Endothelial cell of umbilical vein (primary cell): ENCODE results near the gene PRCD. TPM values are rescaled to one million over a fixed set of nuclear protein-coding genes. Genes with fewer than 3 reads are reported as not detected.

ENCODE experiments used
- BruUV-seq: library from RNA; stranded (reverse); fragments of 400-500 nt; replicated peaks from 2 replicates; lab custom pipeline; 2021; lab: Mats Ljungman, UMichigan
- CTCF ChIA-PET: fragments of 300-600, 350-600 bp; sonication (Branson Sonifier 250); formaldehyde crosslinking; loops from one replicate; lab custom pipeline; 2021; ENCODE audit warnings: antibody characterized with exemption, inconsistent platforms; lab: Charles Lee
- POLR2A ChIA-PET: fragments of 300-600, 350-600 bp; sonication (Branson Sonifier 250); formaldehyde crosslinking; loops from one replicate; lab custom pipeline; 2021; ENCODE audit warnings: antibody characterized with exemption, inconsistent platforms; lab: Charles Lee
- DNase-seq: peaks from one replicate; pipeline ENCODE4 v3.0.0-alpha.2; 2011; ENCODE audit warnings: low read depth, low spot score
- FAIRE-seq: peaks from 2 replicates; lab custom pipeline; 2011; peaks lifted over from hg19 to GRCh38; lab: Jason Lieb, UNC
- H2AFZ ChIP-seq: 2 replicates; pipeline ENCODE4 v1.6.0; 2012; ENCODE audit warnings: low read depth, low read length, control low read depth, inconsistent platforms
- H3K27ac ChIP-seq: 2 replicates; pipeline ENCODE4 v1.5.1; 2011; ENCODE audit warnings: low read depth, mild to moderate bottlenecking, control low read depth, low read length, moderate library complexity; ENCODE audit not compliant: insufficient read depth
- H3K27me3 ChIP-seq, 2 experiments: 2 replicates each; pipeline versions ENCODE4 v1.6.0 to v1.6.1; 2011; ENCODE audit warnings: low read length in 2 of 2, mixed read lengths in 1 of 2; ENCODE audit not compliant: control insufficient read depth in 2 of 2, insufficient read depth in 2 of 2
- H3K36me3 ChIP-seq, 2 experiments: 2 replicates in 1 of 2; 3 replicates in 1 of 2; pipeline ENCODE4 v1.5.1; 2011; ENCODE audit warnings: low read length in 2 of 2, mild to moderate bottlenecking in 1 of 2, moderate library complexity in 1 of 2; ENCODE audit not compliant: control insufficient read depth in 2 of 2, insufficient read depth in 2 of 2; ENCODE audit errors: extremely low read depth in 1 of 2
- H3K4me1 ChIP-seq: 3 replicates; pipeline ENCODE4 v1.5.1; 2011; ENCODE audit warnings: mild to moderate bottlenecking, low read length; ENCODE audit not compliant: control insufficient read depth, insufficient read depth; ENCODE audit errors: extremely low read depth
- H3K4me2 ChIP-seq: 2 replicates; pipeline ENCODE4 v1.6.1; 2011; ENCODE audit warnings: low read length, control low read depth, mixed read lengths; ENCODE audit not compliant: insufficient read depth
- H3K4me3 ChIP-seq, 3 experiments: fragments of 200-600 bp in 1 of 3; sonication (generic), shearing (Covaris generic) in 1 of 3; replicated peaks in 1 of 3; 2 replicates each; pipeline ENCODE4 v1.5.1; 2011 to 2016; ENCODE audit warnings: control low read depth in 3 of 3, low read length in 3 of 3, mild to moderate bottlenecking in 2 of 3, inconsistent platforms in 1 of 3, low read depth in 1 of 3, moderate library complexity in 1 of 3; ENCODE audit not compliant: insufficient read depth in 1 of 3
- H3K79me2 ChIP-seq: 2 replicates; pipeline ENCODE4 v1.6.0; 2012; ENCODE audit warnings: low read length, inconsistent platforms; ENCODE audit not compliant: control insufficient read depth, insufficient read depth
- H3K9ac ChIP-seq: replicated peaks from 2 replicates; pipeline ENCODE3; 2011; ENCODE audit warnings: low read length, control low read depth; ENCODE audit not compliant: insufficient read depth; ENCODE audit errors: extremely low read depth
- H3K9me1 ChIP-seq: replicated peaks from 3 replicates; pipeline ENCODE4 v1.6.0; 2011; ENCODE audit warnings: mild to moderate bottlenecking, low read length; ENCODE audit not compliant: control insufficient read depth, insufficient read depth; ENCODE audit errors: extremely low read depth
- H3K9me3 ChIP-seq: replicated peaks from 2 replicates; pipeline ENCODE4 v1.5.1; 2012; ENCODE audit warnings: low read length, inconsistent platforms; ENCODE audit not compliant: control insufficient read depth, insufficient read depth
- H4K20me1 ChIP-seq: replicated peaks from 2 replicates; pipeline ENCODE3; 2011; ENCODE audit warnings: mild to moderate bottlenecking, low read length; ENCODE audit not compliant: control insufficient read depth, insufficient read depth; ENCODE audit errors: extremely low read depth
- EZH2 ChIP-seq: IDR thresholded peaks from 2 replicates; pipeline ENCODE4 v1.6.1; 2012; ENCODE audit warnings: borderline replicate concordance, low read depth, mild to moderate bottlenecking, moderate library complexity, low read length, inconsistent platforms; ENCODE audit not compliant: severe bottlenecking
- FOS ChIP-seq: IDR thresholded peaks from 2 replicates; pipeline ENCODE4 v1.6.1; 2011; ENCODE audit warnings: mild to moderate bottlenecking, low read length, moderate library complexity, borderline replicate concordance; ENCODE audit not compliant: insufficient read depth
- GATA2 ChIP-seq: IDR thresholded peaks from 2 replicates; pipeline ENCODE4 v1.7.0; 2011; ENCODE audit warnings: low read depth, mild to moderate bottlenecking, moderate library complexity, mixed read lengths, low read length; ENCODE audit not compliant: insufficient read length, insufficient read depth
- MYC ChIP-seq: IDR thresholded peaks from one replicate; pipeline ENCODE4 v1.6.1; 2011; ENCODE audit warnings: mild to moderate bottlenecking, low read depth, low read length
- POLR2A ChIP-seq: IDR thresholded peaks from 2 replicates; pipeline ENCODE4 v1.6.1; 2012; ENCODE audit warnings: low read depth, mild to moderate bottlenecking, control low read depth, low read length
- POLR2AphosphoS5 ChIP-seq: IDR thresholded peaks from 2 replicates; pipeline ENCODE4 v1.6.1; 2012; ENCODE audit warnings: low read depth, mild to moderate bottlenecking, control low read depth, low read length, moderate library complexity; ENCODE audit not compliant: insufficient read depth
- dilution Hi-C: fragments of 300-500 bp; cut with MboI; formaldehyde crosslinking; loops from one replicate; pipeline ENCODE4 v1.15.0; 2019; ENCODE audit warnings: low sequenced_read_pairs; ENCODE audit not compliant: extremely low pct_ligation_motif_present
- intact Hi-C: fragments of 100-400 bp; cut with micrococcal nuclease; formaldehyde crosslinking; loops from one replicate; pipeline ENCODE4 v1.10.0; 2022
- polyA plus RNA-seq, 4 experiments: library from polyadenylated mRNA; depleted of rRNA in 3 of 4; stranded (reverse) in 3 of 4; unstranded in 1 of 4; fragments of >200 nt; gene quantifications; 2 replicates each; pipeline versions ENCODE4 v1.2.1 to v1.2.3, GENCODE V29; 2011 to 2012; ENCODE audit warnings: missing spikeins in 1 of 4
- total RNA-seq: library from RNA; stranded (reverse); gene quantifications from 2 replicates; pipeline ENCODE4 v1.2.3, GENCODE V29; 2021
- TF ChIP-seq, protein P1 (sequence below), 2 donors: IDR thresholded peaks; 1 replicate in 1 of 2; 2 replicates in 1 of 2; pipeline ENCODE4 v1.5.1; 2011; ENCODE audit warnings: low read length in 2 of 2, mild to moderate bottlenecking in 2 of 2, moderate library complexity in 2 of 2, control low read depth in 1 of 2, inconsistent platforms in 1 of 2, low read depth in 1 of 2; ENCODE audit not compliant: insufficient read depth in 1 of 2; ENCODE audit errors: extremely low read depth in 1 of 2
- TF ChIP-seq, protein P2 (sequence below): IDR thresholded peaks from 2 replicates; pipeline ENCODE4 v1.6.1; 2011; ENCODE audit not compliant: insufficient read depth, insufficient read length

PRCD gene
- total and polyA plus RNA-seq, 2 donors (not counting 3 experiments of a cell fraction or from before 2014, with no cell fraction given), result not detected

DNA sequence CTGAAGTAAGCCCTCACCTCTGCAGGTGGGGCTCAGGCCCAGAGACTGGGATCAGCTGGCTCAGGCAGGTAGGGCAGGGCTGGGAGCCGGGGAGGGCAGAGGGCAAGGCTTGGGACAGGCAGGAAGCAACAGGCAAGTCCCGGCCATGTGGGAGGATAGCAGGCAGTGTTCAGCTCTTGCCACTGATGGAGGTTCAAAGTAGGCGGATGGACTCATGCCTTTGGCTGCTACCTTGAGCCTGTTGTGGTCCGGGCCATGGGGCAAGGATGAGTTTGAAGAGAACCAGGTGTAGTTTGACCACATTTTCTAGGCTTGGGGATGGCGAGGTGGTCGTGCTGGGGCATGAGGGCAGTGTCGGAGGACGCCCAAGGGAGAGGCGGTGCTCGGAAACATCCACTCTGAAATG lies 2.7 kb downstream of the PRCD start:
- CTCF ChIA-PET, result interaction anchor here (1.0 to 5.6 kb wide), 3 partner anchors 14 to 76 kb away, joined by 3 to 106 read pairs (median 60); no protein-coding TSS in a partner anchor
- Histone ChIP-seq H3K4me3 (no peak overlapping the region), H3K9me3 (no peaks in the 10 kb centered on the region), H2AFZ (no peak overlapping the region), H3K4me2 (no peak overlapping the region), H3K27me3 (peaks cover 10 to 12% of the 10 kb centered on the region in 2 experiments), H3K9me1 (no peaks in the 10 kb centered on the region), H3K27ac (no peak overlapping the region), H3K9ac (no peak overlapping the region), H3K36me3 (no peaks in the 10 kb centered on the region), H3K79me2 (no peaks in the 10 kb centered on the region), H3K4me1 (peaks cover 10% of the 10 kb centered on the region), H4K20me1 (no peaks in the 10 kb centered on the region)
- POLR2A ChIA-PET, result no interaction called here
- no peak for DNase-seq
- dilution Hi-C loops, result no loop called here
- no peak for TF ChIP-seq MYC
- TF ChIP-seq EZH2, result no peak
- no peak for TF ChIP-seq FOS
- TF ChIP-seq POLR2A, result no peak
- TF ChIP-seq POLR2AphosphoS5, result no peak
- TF ChIP-seq, protein P1, sequence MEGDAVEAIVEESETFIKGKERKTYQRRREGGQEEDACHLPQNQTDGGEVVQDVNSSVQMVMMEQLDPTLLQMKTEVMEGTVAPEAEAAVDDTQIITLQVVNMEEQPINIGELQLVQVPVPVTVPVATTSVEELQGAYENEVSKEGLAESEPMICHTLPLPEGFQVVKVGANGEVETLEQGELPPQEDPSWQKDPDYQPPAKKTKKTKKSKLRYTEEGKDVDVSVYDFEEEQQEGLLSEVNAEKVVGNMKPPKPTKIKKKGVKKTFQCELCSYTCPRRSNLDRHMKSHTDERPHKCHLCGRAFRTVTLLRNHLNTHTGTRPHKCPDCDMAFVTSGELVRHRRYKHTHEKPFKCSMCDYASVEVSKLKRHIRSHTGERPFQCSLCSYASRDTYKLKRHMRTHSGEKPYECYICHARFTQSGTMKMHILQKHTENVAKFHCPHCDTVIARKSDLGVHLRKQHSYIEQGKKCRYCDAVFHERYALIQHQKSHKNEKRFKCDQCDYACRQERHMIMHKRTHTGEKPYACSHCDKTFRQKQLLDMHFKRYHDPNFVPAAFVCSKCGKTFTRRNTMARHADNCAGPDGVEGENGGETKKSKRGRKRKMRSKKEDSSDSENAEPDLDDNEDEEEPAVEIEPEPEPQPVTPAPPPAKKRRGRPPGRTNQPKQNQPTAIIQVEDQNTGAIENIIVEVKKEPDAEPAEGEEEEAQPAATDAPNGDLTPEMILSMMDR (IDR thresholded peaks at IDR 0.05; ENCODE audit: extremely low read depth in 1 of 2, insufficient read depth in 1 of 2, low read depth in 1 of 2, low read length in 2 of 2), result no peak
- TF ChIP-seq, protein P2, sequence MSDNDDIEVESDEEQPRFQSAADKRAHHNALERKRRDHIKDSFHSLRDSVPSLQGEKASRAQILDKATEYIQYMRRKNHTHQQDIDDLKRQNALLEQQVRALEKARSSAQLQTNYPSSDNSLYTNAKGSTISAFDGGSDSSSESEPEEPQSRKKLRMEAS, result no peak
- TF ChIP-seq GATA2, result no peak
- no peak for FAIRE-seq
- intact Hi-C loops, result no loop called here
- no TSS peak for BruUV-seq
